Measurements from ENCODE around the gene PRPF40A. TPM values are rescaled to one million over a fixed set of nuclear protein-coding genes. Genes with fewer than 3 reads are reported as not detected.

The PRPF40A gene
- total RNA-seq, 1 donor from 2014 or later: 129 TPM

GRCh38 chr2:152603166-152603565 lies 114.1 kb downstream of the PRPF40A start:
- intact Hi-C loops (cut with micrococcal nuclease): no loop called here

GRCh38 chr2:152602750-152603149 lies 114.5 kb downstream of the PRPF40A start:
- no peaks in the 10 kb centered on the region for H3K27me3 Mint-ChIP-seq
- TF ChIP-seq CTCF (IDR thresholded peaks at IDR 0.05): no peak
- H3K4me3 Mint-ChIP-seq: no peak overlapping the region
- no peak for DNase-seq
- no peaks in the 10 kb centered on the region for H3K4me1 Mint-ChIP-seq
- POLR2A ChIA-PET: no interaction called here
- no peaks in the 10 kb centered on the region for H3K9me3 Mint-ChIP-seq
- no peaks in the 10 kb centered on the region for H3K36me3 Mint-ChIP-seq (ENCODE audit: low read depth)
- intact Hi-C loops (cut with micrococcal nuclease): no loop called here
- no peak overlapping the region for H3K27ac Mint-ChIP-seq
- CTCF ChIA-PET: no interaction called here
- ATAC-seq (ENCODE audit: low read depth): no peak

More at GRCh38 chr2:152603166-152603565, 114.1 kb downstream of the PRPF40A start:
- Mint-ChIP-seq H3K27ac (no peak overlapping the region), H3K9me3 (no peaks in the 10 kb centered on the region), H3K27me3 (no peaks in the 10 kb centered on the region), H3K4me3 (no peak overlapping the region), H3K4me1 (no peaks in the 10 kb centered on the region), H3K36me3 (ENCODE audit: low read depth) (no peaks in the 10 kb centered on the region)
- ATAC-seq (ENCODE audit: low read depth) (no peak), DNase-seq (no peak)
- CTCF ChIA-PET: no interaction called here
- no peak for TF ChIP-seq CTCF (IDR thresholded peaks at IDR 0.05)
- POLR2A ChIA-PET: no interaction called here

Other genes starting within 250 kb of the PRPF40A start
- 11.3 and 13.4 TPM in 2 replicates for gene ARL6IP6, start 1.2 kb upstream of the PRPF40A start, total RNA-seq